ENCODE measurements around the gene ATP5F1C.

ATP5F1C gene

DNA sequence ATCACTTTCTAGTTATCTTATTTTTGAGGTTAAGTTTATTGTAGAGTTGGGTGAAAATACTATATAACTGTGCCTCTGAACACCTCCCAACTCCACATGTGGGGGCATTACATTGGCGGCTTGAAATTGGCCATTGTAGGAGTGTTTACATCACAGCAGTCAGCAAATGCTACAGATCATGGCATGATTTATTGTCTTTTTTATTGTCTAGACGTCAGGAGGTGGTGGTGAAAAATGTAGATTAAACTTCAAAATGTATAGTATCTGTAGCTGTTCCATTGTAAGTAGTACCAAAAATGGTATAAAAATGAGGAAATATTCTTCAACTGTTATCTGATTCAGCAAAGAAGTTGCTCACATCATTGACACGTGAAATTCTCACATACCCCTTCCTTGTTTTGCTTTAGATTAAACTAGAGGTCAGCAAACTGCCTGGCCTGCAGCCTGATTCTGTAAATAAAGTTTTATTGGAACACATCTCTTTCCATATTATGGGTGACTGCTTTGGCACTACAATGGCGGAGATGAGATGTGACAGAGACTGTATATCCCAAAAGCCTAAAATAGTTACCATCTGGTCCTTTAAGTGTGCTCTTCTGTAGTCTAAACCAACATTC, 65.4 kb downstream of the ATP5F1C start:
- DNase-seq (ENCODE audit: low read depth) = no peak

DNA sequence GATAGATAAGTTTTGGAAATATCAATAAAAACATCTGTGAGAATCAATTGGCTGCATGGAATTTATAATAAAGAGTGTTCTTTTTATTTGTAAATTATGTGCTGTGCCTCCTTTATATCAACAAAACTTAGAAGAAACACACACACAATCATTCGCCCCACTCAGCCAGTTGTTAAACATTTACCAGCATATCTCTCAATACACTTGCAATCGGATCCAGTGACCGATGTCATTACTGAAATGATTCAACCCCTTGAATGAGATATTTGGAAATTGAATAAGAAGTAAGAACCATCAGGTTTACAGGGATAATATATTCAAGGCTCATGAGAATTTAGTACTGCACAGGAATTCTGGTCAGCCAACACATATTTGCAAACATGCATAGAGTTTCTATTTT, 65.9 kb downstream of the ATP5F1C start:
- DNase-seq (ENCODE audit: low read depth) = no peak

DNA sequence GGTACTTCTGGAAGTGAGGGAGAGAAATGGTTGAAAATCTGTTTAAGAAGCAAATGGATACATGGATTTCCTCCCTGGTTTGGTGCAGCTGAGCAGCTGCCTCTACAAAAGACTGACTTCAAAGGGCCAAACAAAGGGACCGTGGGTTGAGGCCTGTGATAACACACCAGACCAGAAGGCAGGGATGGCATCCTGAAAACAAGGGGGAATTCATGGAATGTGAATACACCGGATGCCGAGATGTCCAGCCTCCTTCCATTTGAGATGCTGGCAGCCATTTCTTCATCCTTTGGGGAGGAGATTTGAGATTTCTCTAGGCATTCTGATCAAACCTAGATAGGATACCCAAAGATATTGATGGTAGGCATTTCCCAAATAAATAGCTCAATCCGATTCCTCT, 67.2 kb downstream of the ATP5F1C start:
- no peak for DNase-seq (ENCODE audit: low read depth)

DNA sequence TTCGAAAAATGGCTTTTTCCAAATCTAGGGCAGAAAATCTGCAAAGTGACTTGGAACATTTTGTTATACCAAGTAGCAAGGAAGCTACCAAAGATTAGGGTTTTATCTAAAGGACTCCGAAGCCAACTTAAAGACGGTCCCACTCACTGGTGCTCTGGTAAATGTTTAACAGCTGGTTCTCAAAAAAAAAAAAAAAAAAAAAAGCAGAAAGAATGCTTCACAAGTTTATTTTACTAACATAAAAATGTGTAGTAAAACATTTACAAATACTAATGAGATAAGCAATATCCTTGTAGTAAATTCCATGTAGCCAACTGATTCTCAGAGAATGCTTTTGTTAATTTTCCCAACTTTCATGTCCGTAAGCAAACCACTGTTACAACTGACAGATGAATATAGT, 68.7 kb downstream of the ATP5F1C start:
- peak; percentile 21 for DNase-seq (ENCODE audit: low read depth)

DNA sequence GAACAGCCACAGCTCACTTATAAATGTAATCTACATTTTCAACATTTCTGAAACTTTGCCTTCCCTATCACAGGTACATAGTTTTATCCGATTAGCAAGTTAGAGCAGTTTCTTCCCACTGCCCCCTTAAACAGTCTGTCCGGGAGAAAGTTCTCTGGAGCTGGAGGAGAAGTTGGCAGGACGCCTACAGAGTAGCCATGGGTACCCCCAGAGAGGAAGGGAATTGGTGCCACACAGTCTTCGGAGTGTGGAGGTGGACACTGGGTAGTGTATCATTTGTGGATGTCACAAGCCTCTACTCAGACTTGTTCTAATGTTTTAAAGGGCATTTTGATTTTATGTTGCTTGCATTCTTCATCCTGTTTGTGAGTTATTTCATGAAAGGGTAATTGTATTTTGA, 69.3 kb downstream of the ATP5F1C start:
- no peak for DNase-seq (ENCODE audit: low read depth)

Measured in EH (cell line).